HEK293 (cell line): ENCODE measurements around the gene HDDC2.

Experiments used
- HOXA7 ChIP-seq: sonication (generic); formaldehyde crosslinking; IDR thresholded peaks from 2 replicates; pipeline ENCODE4 v1.8.1; 2022; ENCODE audit warnings: missing genetic modification reagents, borderline replicate concordance
- HOXC10 ChIP-seq: sonication (generic); formaldehyde crosslinking; IDR thresholded peaks from 2 replicates; pipeline ENCODE4 v1.8.1; 2023; ENCODE audit warnings: mild to moderate bottlenecking, missing genetic modification reagents
- KLF7 ChIP-seq: fragments of 450-650 bp; formaldehyde crosslinking; IDR thresholded peaks from 2 replicates; pipeline ENCODE4 v1.5.1; 2016; ENCODE audit warnings: missing biosample characterization, missing genetic modification characterization, borderline replicate concordance
- KLF9 ChIP-seq: fragments of 450-650 bp; formaldehyde crosslinking; IDR thresholded peaks from 2 replicates; pipeline ENCODE4 v1.5.1; 2016; ENCODE audit warnings: missing biosample characterization, missing genetic modification characterization, low read depth
- OSR2 ChIP-seq: fragments of 450-650 bp; formaldehyde crosslinking; IDR thresholded peaks from 2 replicates; pipeline ENCODE4 v1.5.1; 2016; ENCODE audit warnings: missing biosample characterization, missing genetic modification characterization
- SCRT2 ChIP-seq: fragments of 450-650 bp; formaldehyde crosslinking; IDR thresholded peaks from 2 replicates; pipeline ENCODE4 v1.5.1; 2016; ENCODE audit warnings: missing biosample characterization, missing genetic modification characterization
- SETDB1 ChIP-seq: IDR thresholded peaks from one replicate; pipeline ENCODE4 v1.6.1; 2017; ENCODE audit warnings: mild to moderate bottlenecking, low read length, moderate library complexity, mixed read lengths; ENCODE audit not compliant: insufficient read length
- TCF7L2 ChIP-seq: IDR thresholded peaks from 2 replicates; pipeline ENCODE4 v1.6.1; 2011; ENCODE audit warnings: low read depth, mild to moderate bottlenecking, inconsistent platforms, low read length, moderate library complexity, borderline replicate concordance
- ZFHX2 ChIP-seq: fragments of 450-650 bp; formaldehyde crosslinking; conservative IDR thresholded peaks from 2 replicates; pipeline ENCODE4 v1.5.1; 2016; ENCODE audit warnings: missing biosample characterization, missing genetic modification characterization
- ZIC2 ChIP-seq: fragments of 450-650 bp; formaldehyde crosslinking; IDR thresholded peaks from 2 replicates; pipeline ENCODE4 v1.5.1; 2016; ENCODE audit warnings: missing biosample characterization, missing genetic modification characterization
- ZNF146 ChIP-seq: fragments of 450-650 bp; formaldehyde crosslinking; IDR thresholded peaks from 2 replicates; pipeline ENCODE4 v1.5.1; 2016; ENCODE audit warnings: missing biosample characterization, missing genetic modification characterization
- ZNF174 ChIP-seq: fragments of 450-650 bp; formaldehyde crosslinking; IDR thresholded peaks from 2 replicates; pipeline ENCODE4 v1.5.0; 2017; ENCODE audit warnings: missing biosample characterization, mild to moderate bottlenecking, missing genetic modification characterization
- ZNF24 ChIP-seq: fragments of 450-650 bp; formaldehyde crosslinking; IDR thresholded peaks from 2 replicates; pipeline ENCODE4 v1.5.1; 2016; ENCODE audit warnings: missing biosample characterization, missing genetic modification characterization
- ZNF311 ChIP-seq: fragments of 450-650 bp; formaldehyde crosslinking; IDR thresholded peaks from 2 replicates; pipeline ENCODE4 v1.5.1; 2017; ENCODE audit warnings: missing biosample characterization, missing genetic modification characterization, borderline replicate concordance
- ZNF324 ChIP-seq: fragments of 450-650 bp; formaldehyde crosslinking; IDR thresholded peaks from 2 replicates; pipeline ENCODE4 v1.5.1; 2016; ENCODE audit warnings: missing biosample characterization, missing genetic modification characterization
- ZNF394 ChIP-seq: fragments of 450-650 bp; formaldehyde crosslinking; IDR thresholded peaks from 2 replicates; pipeline ENCODE4 v1.5.1; 2016; ENCODE audit warnings: missing biosample characterization, missing genetic modification characterization, mild to moderate bottlenecking, moderate library complexity, borderline replicate concordance
- ZNF585B ChIP-seq: fragments of 450-650 bp; formaldehyde crosslinking; IDR thresholded peaks from 2 replicates; pipeline ENCODE4 v1.5.1; 2016; ENCODE audit warnings: missing biosample characterization, missing genetic modification characterization
- ZNF701 ChIP-seq: fragments of 450-650 bp; formaldehyde crosslinking; IDR thresholded peaks from 2 replicates; pipeline ENCODE4 v1.5.1; 2016; ENCODE audit warnings: missing biosample characterization, missing genetic modification characterization
- ZNF768 ChIP-seq: fragments of 450-650 bp; formaldehyde crosslinking; IDR thresholded peaks from 2 replicates; pipeline ENCODE4 v1.5.1; 2018; ENCODE audit warnings: missing biosample characterization, mild to moderate bottlenecking, missing genetic modification characterization
- ZNF776 ChIP-seq: fragments of 450-650 bp; formaldehyde crosslinking; IDR thresholded peaks from 2 replicates; pipeline ENCODE4 v1.5.0; 2017; ENCODE audit warnings: missing biosample characterization, missing genetic modification characterization, borderline replicate concordance
- ZNF785 ChIP-seq: fragments of 450-650 bp; formaldehyde crosslinking; IDR thresholded peaks from 2 replicates; pipeline ENCODE4 v1.5.1; 2016; ENCODE audit warnings: missing biosample characterization, missing genetic modification characterization
- ZXDB ChIP-seq: fragments of 450-650 bp; formaldehyde crosslinking; IDR thresholded peaks from 2 replicates; pipeline ENCODE4 v1.5.1; 2016; ENCODE audit warnings: missing biosample characterization, missing genetic modification characterization
- TF ChIP-seq, protein P1 (sequence below): fragments of 450-650 bp; formaldehyde crosslinking; IDR thresholded peaks from 2 replicates; pipeline ENCODE4 v1.5.1; 2016; ENCODE audit warnings: missing biosample characterization, missing genetic modification characterization
- TF ChIP-seq, protein P2 (sequence below): fragments of 450-650 bp; formaldehyde crosslinking; IDR thresholded peaks from 2 replicates; pipeline ENCODE4 v1.5.1; 2017; ENCODE audit warnings: missing biosample characterization, missing genetic modification characterization
- TF ChIP-seq, protein P3 (sequence below): fragments of 450-650 bp; IDR thresholded peaks from 2 replicates; pipeline ENCODE4 v1.5.1; 2018; ENCODE audit warnings: missing biosample characterization, mild to moderate bottlenecking, missing genetic modification characterization
- TF ChIP-seq, protein P4 (sequence below): fragments of 450-650 bp; formaldehyde crosslinking; IDR thresholded peaks from 2 replicates; pipeline ENCODE4 v1.5.1; 2017; ENCODE audit warnings: missing biosample characterization, mild to moderate bottlenecking, missing genetic modification characterization, moderate library complexity
- TF ChIP-seq, protein P5 (sequence below): fragments of 450-650 bp; formaldehyde crosslinking; IDR thresholded peaks from 2 replicates; pipeline ENCODE4 v1.5.1; 2016; ENCODE audit warnings: missing biosample characterization, missing genetic modification characterization, low read depth
- TF ChIP-seq, protein P6 (sequence below): fragments of 450-650 bp; formaldehyde crosslinking; IDR thresholded peaks from 2 replicates; pipeline ENCODE4 v1.5.1; 2017; ENCODE audit warnings: missing biosample characterization, missing genetic modification characterization

Gene HDDC2

DNA sequence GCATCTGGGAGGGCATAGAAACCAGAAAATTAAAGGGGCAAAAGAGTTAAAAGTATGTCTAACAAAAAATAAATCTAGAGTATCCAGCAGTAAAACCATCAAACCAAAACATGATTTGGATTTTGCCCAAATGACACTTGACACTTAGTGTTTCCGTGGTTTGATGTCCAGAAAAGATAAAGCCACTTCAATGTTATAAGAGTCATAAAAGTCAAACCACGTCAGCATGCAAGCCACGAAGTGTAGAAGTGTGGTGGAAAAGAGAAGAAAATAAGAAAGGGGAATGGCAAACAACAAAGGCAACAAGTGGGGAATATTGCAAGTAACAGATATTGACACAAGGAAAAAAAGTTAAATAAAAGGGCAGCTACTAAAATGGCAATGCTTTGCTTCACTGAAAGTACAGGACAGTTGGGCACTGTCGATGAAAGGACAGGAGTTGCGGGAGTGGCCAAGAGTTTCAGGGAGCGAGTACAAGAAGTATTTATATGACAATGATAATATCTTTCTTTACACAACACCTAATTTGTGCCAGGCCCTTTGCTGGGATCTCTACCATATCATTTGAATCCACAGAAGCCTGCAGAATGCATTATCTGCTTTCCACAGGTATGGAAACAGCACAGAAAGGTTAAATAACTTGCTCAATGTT lies 6.3 kb upstream of the HDDC2 start (continued):
- TF ChIP-seq OSR2 (tag by site-specific recombination) (peak; percentile 10; the same call in 1 of the 2 replicates), SCRT2 (tag by site-specific recombination) (peak; percentile 89), ZNF324 (no peak), ZNF768 (tag by site-specific recombination) (no peak), KLF9 (tag by site-specific recombination) (no peak), KLF7 (tag by site-specific recombination) (no peak), ZNF776 (no peak), ZNF394 (tag by site-specific recombination) (0 out of 2 replicates have a peak, but pooled peaks have one; percentile 12), ZNF174 (tag by site-specific recombination) (no peak), SETDB1 (no peak), ZNF24 (tag by site-specific recombination) (0 out of 2 replicates have a peak, but pooled peaks have one; percentile 46), ZNF311 (tag by site-specific recombination) (no peak), ZFHX2 (tag by site-specific recombination) (no peak), ZIC2 (tag by site-specific recombination) (no peak), HOXC10 (CRISPR knock-in tag) (no peak), ZNF146 (tag by site-specific recombination) (no peak), TCF7L2 (no peak), ZNF701 (tag by site-specific recombination) (no peak), ZXDB (tag by site-specific recombination) (peak; percentile 67; the same call in 1 of the 2 replicates), ZNF785 (no peak), HOXA7 (no peak), ZNF585B (tag by site-specific recombination) (no peak)
- TF ChIP-seq, protein P1, sequence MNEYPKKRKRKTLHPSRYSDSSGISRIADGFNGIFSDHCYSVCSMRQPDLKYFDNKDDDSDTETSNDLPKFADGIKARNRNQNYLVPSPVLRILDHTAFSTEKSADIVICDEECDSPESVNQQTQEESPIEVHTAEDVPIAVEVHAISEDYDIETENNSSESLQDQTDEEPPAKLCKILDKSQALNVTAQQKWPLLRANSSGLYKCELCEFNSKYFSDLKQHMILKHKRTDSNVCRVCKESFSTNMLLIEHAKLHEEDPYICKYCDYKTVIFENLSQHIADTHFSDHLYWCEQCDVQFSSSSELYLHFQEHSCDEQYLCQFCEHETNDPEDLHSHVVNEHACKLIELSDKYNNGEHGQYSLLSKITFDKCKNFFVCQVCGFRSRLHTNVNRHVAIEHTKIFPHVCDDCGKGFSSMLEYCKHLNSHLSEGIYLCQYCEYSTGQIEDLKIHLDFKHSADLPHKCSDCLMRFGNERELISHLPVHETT (tag by site-specific recombination): peak; percentile 12; the same call in 1 of the 2 replicates
- TF ChIP-seq, protein P2, sequence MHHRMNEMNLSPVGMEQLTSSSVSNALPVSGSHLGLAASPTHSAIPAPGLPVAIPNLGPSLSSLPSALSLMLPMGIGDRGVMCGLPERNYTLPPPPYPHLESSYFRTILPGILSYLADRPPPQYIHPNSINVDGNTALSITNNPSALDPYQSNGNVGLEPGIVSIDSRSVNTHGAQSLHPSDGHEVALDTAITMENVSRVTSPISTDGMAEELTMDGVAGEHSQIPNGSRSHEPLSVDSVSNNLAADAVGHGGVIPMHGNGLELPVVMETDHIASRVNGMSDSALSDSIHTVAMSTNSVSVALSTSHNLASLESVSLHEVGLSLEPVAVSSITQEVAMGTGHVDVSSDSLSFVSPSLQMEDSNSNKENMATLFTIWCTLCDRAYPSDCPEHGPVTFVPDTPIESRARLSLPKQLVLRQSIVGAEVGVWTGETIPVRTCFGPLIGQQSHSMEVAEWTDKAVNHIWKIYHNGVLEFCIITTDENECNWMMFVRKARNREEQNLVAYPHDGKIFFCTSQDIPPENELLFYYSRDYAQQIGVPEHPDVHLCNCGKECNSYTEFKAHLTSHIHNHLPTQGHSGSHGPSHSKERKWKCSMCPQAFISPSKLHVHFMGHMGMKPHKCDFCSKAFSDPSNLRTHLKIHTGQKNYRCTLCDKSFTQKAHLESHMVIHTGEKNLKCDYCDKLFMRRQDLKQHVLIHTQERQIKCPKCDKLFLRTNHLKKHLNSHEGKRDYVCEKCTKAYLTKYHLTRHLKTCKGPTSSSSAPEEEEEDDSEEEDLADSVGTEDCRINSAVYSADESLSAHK (tag by site-specific recombination): peak; percentile 27; the same call in 1 of the 2 replicates
- TF ChIP-seq, protein P3, sequence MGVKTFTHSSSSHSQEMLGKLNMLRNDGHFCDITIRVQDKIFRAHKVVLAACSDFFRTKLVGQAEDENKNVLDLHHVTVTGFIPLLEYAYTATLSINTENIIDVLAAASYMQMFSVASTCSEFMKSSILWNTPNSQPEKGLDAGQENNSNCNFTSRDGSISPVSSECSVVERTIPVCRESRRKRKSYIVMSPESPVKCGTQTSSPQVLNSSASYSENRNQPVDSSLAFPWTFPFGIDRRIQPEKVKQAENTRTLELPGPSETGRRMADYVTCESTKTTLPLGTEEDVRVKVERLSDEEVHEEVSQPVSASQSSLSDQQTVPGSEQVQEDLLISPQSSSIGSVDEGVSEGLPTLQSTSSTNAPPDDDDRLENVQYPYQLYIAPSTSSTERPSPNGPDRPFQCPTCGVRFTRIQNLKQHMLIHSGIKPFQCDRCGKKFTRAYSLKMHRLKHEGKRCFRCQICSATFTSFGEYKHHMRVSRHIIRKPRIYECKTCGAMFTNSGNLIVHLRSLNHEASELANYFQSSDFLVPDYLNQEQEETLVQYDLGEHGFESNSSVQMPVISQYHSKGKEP (tag by site-specific recombination): peak; percentile 66; the same call in 1 of the 2 replicates
- TF ChIP-seq, protein P4, sequence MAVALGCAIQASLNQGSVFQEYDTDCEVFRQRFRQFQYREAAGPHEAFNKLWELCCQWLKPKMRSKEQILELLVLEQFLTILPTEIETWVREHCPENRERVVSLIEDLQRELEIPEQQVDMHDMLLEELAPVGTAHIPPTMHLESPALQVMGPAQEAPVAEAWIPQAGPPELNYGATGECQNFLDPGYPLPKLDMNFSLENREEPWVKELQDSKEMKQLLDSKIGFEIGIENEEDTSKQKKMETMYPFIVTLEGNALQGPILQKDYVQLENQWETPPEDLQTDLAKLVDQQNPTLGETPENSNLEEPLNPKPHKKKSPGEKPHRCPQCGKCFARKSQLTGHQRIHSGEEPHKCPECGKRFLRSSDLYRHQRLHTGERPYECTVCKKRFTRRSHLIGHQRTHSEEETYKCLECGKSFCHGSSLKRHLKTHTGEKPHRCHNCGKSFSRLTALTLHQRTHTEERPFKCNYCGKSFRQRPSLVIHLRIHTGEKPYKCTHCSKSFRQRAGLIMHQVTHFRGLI (tag by site-specific recombination): no peak
- TF ChIP-seq, protein P5, sequence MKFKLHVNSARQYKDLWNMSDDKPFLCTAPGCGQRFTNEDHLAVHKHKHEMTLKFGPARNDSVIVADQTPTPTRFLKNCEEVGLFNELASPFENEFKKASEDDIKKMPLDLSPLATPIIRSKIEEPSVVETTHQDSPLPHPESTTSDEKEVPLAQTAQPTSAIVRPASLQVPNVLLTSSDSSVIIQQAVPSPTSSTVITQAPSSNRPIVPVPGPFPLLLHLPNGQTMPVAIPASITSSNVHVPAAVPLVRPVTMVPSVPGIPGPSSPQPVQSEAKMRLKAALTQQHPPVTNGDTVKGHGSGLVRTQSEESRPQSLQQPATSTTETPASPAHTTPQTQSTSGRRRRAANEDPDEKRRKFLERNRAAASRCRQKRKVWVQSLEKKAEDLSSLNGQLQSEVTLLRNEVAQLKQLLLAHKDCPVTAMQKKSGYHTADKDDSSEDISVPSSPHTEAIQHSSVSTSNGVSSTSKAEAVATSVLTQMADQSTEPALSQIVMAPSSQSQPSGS (tag by site-specific recombination): no peak; the same call in 1 of the 2 replicates
- TF ChIP-seq, protein P6, sequence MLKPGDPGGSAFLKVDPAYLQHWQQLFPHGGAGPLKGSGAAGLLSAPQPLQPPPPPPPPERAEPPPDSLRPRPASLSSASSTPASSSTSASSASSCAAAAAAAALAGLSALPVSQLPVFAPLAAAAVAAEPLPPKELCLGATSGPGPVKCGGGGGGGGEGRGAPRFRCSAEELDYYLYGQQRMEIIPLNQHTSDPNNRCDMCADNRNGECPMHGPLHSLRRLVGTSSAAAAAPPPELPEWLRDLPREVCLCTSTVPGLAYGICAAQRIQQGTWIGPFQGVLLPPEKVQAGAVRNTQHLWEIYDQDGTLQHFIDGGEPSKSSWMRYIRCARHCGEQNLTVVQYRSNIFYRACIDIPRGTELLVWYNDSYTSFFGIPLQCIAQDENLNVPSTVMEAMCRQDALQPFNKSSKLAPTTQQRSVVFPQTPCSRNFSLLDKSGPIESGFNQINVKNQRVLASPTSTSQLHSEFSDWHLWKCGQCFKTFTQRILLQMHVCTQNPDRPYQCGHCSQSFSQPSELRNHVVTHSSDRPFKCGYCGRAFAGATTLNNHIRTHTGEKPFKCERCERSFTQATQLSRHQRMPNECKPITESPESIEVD: peak; percentile 84
